ENCODE results near the gene NSUN5. TPM values are rescaled to one million over a fixed set of nuclear protein-coding genes. Genes with fewer than 3 reads are reported as not detected.
"Not testable (repeated sequence)": the region's sequence is repeated elsewhere in the genome, so short reads cannot be mapped to it uniquely, and the experiment has no call there.

NSUN5 gene
- total and polyA plus RNA-seq, 5 experiments from 2014 or later: 37.4 to 76.1 (median 60.8) TPM

GRCh38 chr7:73342645-73343044 is 34.0 kb upstream of the NSUN5 start:
- Mint-ChIP-seq H3K36me3 (no peaks in the 10 kb centered on the region), H3K9me3 (no peaks in the 10 kb centered on the region), H3K27ac (no peak overlapping the region), H3K4me3 (no peak overlapping the region), H3K4me1 (no peaks in the 10 kb centered on the region), H3K27me3 (peaks cover 0 to 8% (median 3%) of the 10 kb centered on the region in 5 donors)
- POLR2A ChIA-PET: no interaction called here
- DNase-seq (no peak), ATAC-seq (no peak)

GRCh38 chr7:73341877-73342276 is 33.3 kb upstream of the NSUN5 start:
- Mint-ChIP-seq H3K27me3 (peaks cover 0 to 8% (median 3%) of the 10 kb centered on the region in 5 donors), H3K4me3 (no peak overlapping the region), H3K27ac (no peak overlapping the region), H3K9me3 (no peaks in the 10 kb centered on the region), H3K4me1 (no peaks in the 10 kb centered on the region), H3K36me3 (no peaks in the 10 kb centered on the region)
- ATAC-seq: no peak
- POLR2A ChIA-PET: no interaction called here
- no peak for DNase-seq

GRCh38 chr7:73340514-73340913 is 31.9 kb upstream of the NSUN5 start:
- DNase-seq (no peak), ATAC-seq (no peak)
- Mint-ChIP-seq H3K4me1 (no peaks in the 10 kb centered on the region), H3K36me3 (no peaks in the 10 kb centered on the region), H3K9me3 (no peaks in the 10 kb centered on the region), H3K4me3 (no peak overlapping the region), H3K27me3 (peaks cover 0 to 8% (median 3%) of the 10 kb centered on the region in 5 donors), H3K27ac (no peak overlapping the region)
- POLR2A ChIA-PET: no interaction called here

GRCh38 chr7:73338321-73338720 is 29.7 kb upstream of the NSUN5 start:
- H3K9me3 Mint-ChIP-seq: no peaks in the 10 kb centered on the region
- no peak for ATAC-seq
- H3K27ac Mint-ChIP-seq: no peak overlapping the region
- H3K27me3 Mint-ChIP-seq: peaks cover 0 to 7% (median 2%) of the 10 kb centered on the region in 5 donors
- no peaks in the 10 kb centered on the region for H3K36me3 Mint-ChIP-seq
- DNase-seq: no peak
- no peaks in the 10 kb centered on the region for H3K4me1 Mint-ChIP-seq
- no peak overlapping the region for H3K4me3 Mint-ChIP-seq
- POLR2A ChIA-PET: no interaction called here

- H3K36me3 Mint-ChIP-seq: no peaks in the 10 kb centered on the region
- H3K9me3 Mint-ChIP-seq: no peaks in the 10 kb centered on the region
- H3K27me3 Mint-ChIP-seq: peaks cover 0 to 4% (median 0%) of the 10 kb centered on the region in 5 donors
- ATAC-seq (no peak), DNase-seq (no peak)
- no peak overlapping the region for H3K4me3 Mint-ChIP-seq
- POLR2A ChIA-PET: no interaction called here
- peaks cover 0 to 2% (median 0%) of the 10 kb centered on the region in 4 donors for H3K4me1 Mint-ChIP-seq
- H3K27ac Mint-ChIP-seq: peak overlapping the region in 1 of 10 donors; percentile 18
These were observed 23.8 kb upstream of the NSUN5 start for GRCh38 chr7:73332447-73332846.

- H3K36me3 Mint-ChIP-seq: no peaks in the 10 kb centered on the region
- peaks cover 0 to 2% (median 0%) of the 10 kb centered on the region in 4 donors for H3K4me1 Mint-ChIP-seq
- H3K27ac Mint-ChIP-seq: no peak overlapping the region
- ATAC-seq: no peak
- POLR2A ChIA-PET: no interaction called here
- no peak overlapping the region for H3K4me3 Mint-ChIP-seq
- no peaks in the 10 kb centered on the region for H3K9me3 Mint-ChIP-seq
- H3K27me3 Mint-ChIP-seq: peaks cover 0 to 4% (median 0%) of the 10 kb centered on the region in 5 donors
- no peak for DNase-seq
These were observed 22.1 kb upstream of the NSUN5 start for GRCh38 chr7:73330772-73331171.

- H3K27me3 Mint-ChIP-seq: peaks cover 0 to 4% (median 0%) of the 10 kb centered on the region in 5 donors
- peak overlapping the region in 3 of 10 donors; percentile 12 to 74 (median 67) for H3K27ac Mint-ChIP-seq
- H3K4me3 Mint-ChIP-seq: no peak overlapping the region
- no peak for ATAC-seq
- peaks cover 0 to 2% (median 0%) of the 10 kb centered on the region in 4 donors for H3K4me1 Mint-ChIP-seq
- no peaks in the 10 kb centered on the region for H3K9me3 Mint-ChIP-seq
- no peaks in the 10 kb centered on the region for H3K36me3 Mint-ChIP-seq
- POLR2A ChIA-PET: no interaction called here
- no peak for DNase-seq
These were observed 21.4 kb upstream of the NSUN5 start for GRCh38 chr7:73329861-73330581.

- Mint-ChIP-seq H3K27ac (no peak overlapping the region), H3K27me3 (peaks cover 0 to 4% (median 0%) of the 10 kb centered on the region in 5 donors), H3K4me3 (no peak overlapping the region), H3K9me3 (no peaks in the 10 kb centered on the region), H3K4me1 (peaks cover 4 to 11% (median 8%) of the 10 kb centered on the region in 4 donors), H3K36me3 (no peaks in the 10 kb centered on the region)
- DNase-seq (no peak), ATAC-seq (no peak)
- POLR2A ChIA-PET: no interaction called here
These were observed 20.1 kb upstream of the NSUN5 start for GRCh38 chr7:73328696-73329095.

- H3K4me3 Mint-ChIP-seq, POLR2A ChIA-PET, H3K9me3 Mint-ChIP-seq, H3K36me3 Mint-ChIP-seq, DNase-seq, H3K27me3 Mint-ChIP-seq, ATAC-seq: not testable (repeated sequence)
- peaks cover 4 to 15% (median 14%) of the 10 kb centered on the region in 4 donors for H3K4me1 Mint-ChIP-seq
- peak within 1 kb of the TSS in 1 of 10 donors; percentile 33 for H3K27ac Mint-ChIP-seq
These were observed 19.3 kb upstream of the NSUN5 start, which contains the start of the genes FKBP6 and TRIM50 for GRCh38 chr7:73327922-73328321. FKBP6 (plus strand) TSS chr7:73328161; CDS start chr7:73328429, 268 bp downstream. TRIM50 (minus strand) TSS chr7:73328082; CDS start chr7:73324787, 3,295 bp downstream.

GRCh38 chr7:73327449-73327848 is 18.8 kb upstream of the NSUN5 start:
- H3K27me3 Mint-ChIP-seq, POLR2A ChIA-PET, H3K9me3 Mint-ChIP-seq, DNase-seq, H3K27ac Mint-ChIP-seq, H3K36me3 Mint-ChIP-seq, H3K4me3 Mint-ChIP-seq, ATAC-seq: not testable (repeated sequence)
- H3K4me1 Mint-ChIP-seq: peaks cover 4 to 15% (median 14%) of the 10 kb centered on the region in 4 donors

- peaks cover 6 to 15% (median 14%) of the 10 kb centered on the region in 4 donors for H3K4me1 Mint-ChIP-seq
- ATAC-seq, POLR2A ChIA-PET: not testable (repeated sequence)
These were observed 16.8 kb upstream of the NSUN5 start for GRCh38 chr7:73325424-73325823.

GRCh38 chr7:73324081-73324845 is 15.6 kb upstream of the NSUN5 start:
- DNase-seq (peak; percentile 13 to 74 (median 44)), ATAC-seq (peak; percentile 89 to 96)
- H3K4me1 Mint-ChIP-seq: peaks cover 6 to 15% (median 14%) of the 10 kb centered on the region in 4 donors
- not testable (repeated sequence) for H3K36me3 Mint-ChIP-seq, H3K9me3 Mint-ChIP-seq, H3K27me3 Mint-ChIP-seq
- POLR2A ChIA-PET: interaction anchor here (0.6 to 1.4 kb wide), 2 partner anchors 15 to 298 kb away, joined by 3 read pairs; partner anchors contain the start of gene NSUN5
- H3K4me3 Mint-ChIP-seq: peak overlapping the region; percentile 24 to 83 (median 70)
- peak overlapping the region in 9 of 10 donors; percentile 37 to 87 (median 60) for H3K27ac Mint-ChIP-seq

More at GRCh38 chr7:73325424-73325823, 16.8 kb upstream of the NSUN5 start:
- not testable (repeated sequence) for H3K27me3 Mint-ChIP-seq, H3K36me3 Mint-ChIP-seq, H3K9me3 Mint-ChIP-seq, H3K4me3 Mint-ChIP-seq, DNase-seq
- H3K27ac Mint-ChIP-seq: peak overlapping the region in 2 of 10 donors; percentile 55 to 56
